ENCODE results near the gene IRF6. TPM values are rescaled to one million over a fixed set of nuclear protein-coding genes. Genes with fewer than 3 reads are reported as not detected.

The IRF6 gene
- total RNA-seq, 1 experiment from 2014 or later: 35.2 TPM

DNA sequence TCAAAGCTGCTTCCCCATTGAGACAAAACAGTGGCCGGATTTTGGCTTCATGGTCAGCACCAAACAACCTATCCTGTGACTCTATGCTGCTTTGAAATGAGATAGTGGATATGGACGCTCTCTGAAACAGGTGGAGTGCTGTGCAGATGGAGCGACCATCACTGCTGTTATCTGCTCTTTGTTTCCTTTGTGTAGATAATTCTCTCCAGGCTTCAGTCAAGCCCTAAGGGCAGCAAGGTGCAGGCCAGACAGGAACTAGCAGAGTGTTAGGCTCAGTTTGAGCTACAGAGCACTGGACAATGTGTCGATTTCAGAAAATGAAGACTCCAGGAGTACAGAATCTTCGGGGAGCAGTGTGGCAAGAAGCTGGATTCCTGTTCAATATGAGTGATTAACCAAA lies 4.8 kb upstream of the IRF6 start:
- TF ChIP-seq RAD21 (IDR thresholded peaks at IDR 0.05; ENCODE audit: low read depth) (no peak), ZNF274 (IDR thresholded peaks at IDR 0.05; ENCODE audit: low read depth, low read length) (no peak), YY1 (IDR thresholded peaks at IDR 0.05; ENCODE audit: extremely low read depth, insufficient replicate concordance, low read depth, low read length) (no peak), SP1 (IDR thresholded peaks at IDR 0.05; ENCODE audit: low read depth) (no peak), ELF1 (IDR thresholded peaks at IDR 0.05; ENCODE audit: borderline replicate concordance, low read depth) (no peak), TCF7L2 (IDR thresholded peaks at IDR 0.05; ENCODE audit: borderline replicate concordance, extremely low read depth, insufficient read depth, insufficient read length) (no peak), ZFX (IDR thresholded peaks at IDR 0.05) (no peak), POLR2A (IDR thresholded peaks at IDR 0.05; ENCODE audit: borderline replicate concordance, extremely low read depth, insufficient read depth, insufficient read length) (no peak), EGR1 (IDR thresholded peaks at IDR 0.05; ENCODE audit: low read depth) (no peak), POLR2AphosphoS5 (IDR thresholded peaks at IDR 0.05; ENCODE audit: low read depth, low read length) (no peak), CEBPB (IDR thresholded peaks at IDR 0.05; ENCODE audit: low read depth) (no peak), EZH2 (IDR thresholded peaks at IDR 0.05) (no peak)
- TF ChIP-seq, protein P1, sequence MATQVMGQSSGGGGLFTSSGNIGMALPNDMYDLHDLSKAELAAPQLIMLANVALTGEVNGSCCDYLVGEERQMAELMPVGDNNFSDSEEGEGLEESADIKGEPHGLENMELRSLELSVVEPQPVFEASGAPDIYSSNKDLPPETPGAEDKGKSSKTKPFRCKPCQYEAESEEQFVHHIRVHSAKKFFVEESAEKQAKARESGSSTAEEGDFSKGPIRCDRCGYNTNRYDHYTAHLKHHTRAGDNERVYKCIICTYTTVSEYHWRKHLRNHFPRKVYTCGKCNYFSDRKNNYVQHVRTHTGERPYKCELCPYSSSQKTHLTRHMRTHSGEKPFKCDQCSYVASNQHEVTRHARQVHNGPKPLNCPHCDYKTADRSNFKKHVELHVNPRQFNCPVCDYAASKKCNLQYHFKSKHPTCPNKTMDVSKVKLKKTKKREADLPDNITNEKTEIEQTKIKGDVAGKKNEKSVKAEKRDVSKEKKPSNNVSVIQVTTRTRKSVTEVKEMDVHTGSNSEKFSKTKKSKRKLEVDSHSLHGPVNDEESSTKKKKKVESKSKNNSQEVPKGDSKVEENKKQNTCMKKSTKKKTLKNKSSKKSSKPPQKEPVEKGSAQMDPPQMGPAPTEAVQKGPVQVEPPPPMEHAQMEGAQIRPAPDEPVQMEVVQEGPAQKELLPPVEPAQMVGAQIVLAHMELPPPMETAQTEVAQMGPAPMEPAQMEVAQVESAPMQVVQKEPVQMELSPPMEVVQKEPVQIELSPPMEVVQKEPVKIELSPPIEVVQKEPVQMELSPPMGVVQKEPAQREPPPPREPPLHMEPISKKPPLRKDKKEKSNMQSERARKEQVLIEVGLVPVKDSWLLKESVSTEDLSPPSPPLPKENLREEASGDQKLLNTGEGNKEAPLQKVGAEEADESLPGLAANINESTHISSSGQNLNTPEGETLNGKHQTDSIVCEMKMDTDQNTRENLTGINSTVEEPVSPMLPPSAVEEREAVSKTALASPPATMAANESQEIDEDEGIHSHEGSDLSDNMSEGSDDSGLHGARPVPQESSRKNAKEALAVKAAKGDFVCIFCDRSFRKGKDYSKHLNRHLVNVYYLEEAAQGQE (IDR thresholded peaks at IDR 0.05; ENCODE audit: low read depth): no peak
- TF ChIP-seq, protein P2, sequence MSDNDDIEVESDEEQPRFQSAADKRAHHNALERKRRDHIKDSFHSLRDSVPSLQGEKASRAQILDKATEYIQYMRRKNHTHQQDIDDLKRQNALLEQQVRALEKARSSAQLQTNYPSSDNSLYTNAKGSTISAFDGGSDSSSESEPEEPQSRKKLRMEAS (IDR thresholded peaks at IDR 0.05): no peak
- TF ChIP-seq, protein P3, sequence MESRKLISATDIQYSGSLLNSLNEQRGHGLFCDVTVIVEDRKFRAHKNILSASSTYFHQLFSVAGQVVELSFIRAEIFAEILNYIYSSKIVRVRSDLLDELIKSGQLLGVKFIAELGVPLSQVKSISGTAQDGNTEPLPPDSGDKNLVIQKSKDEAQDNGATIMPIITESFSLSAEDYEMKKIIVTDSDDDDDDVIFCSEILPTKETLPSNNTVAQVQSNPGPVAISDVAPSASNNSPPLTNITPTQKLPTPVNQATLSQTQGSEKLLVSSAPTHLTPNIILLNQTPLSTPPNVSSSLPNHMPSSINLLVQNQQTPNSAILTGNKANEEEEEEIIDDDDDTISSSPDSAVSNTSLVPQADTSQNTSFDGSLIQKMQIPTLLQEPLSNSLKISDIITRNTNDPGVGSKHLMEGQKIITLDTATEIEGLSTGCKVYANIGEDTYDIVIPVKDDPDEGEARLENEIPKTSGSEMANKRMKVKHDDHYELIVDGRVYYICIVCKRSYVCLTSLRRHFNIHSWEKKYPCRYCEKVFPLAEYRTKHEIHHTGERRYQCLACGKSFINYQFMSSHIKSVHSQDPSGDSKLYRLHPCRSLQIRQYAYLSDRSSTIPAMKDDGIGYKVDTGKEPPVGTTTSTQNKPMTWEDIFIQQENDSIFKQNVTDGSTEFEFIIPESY (IDR thresholded peaks at IDR 0.05; ENCODE audit: extremely low read depth, insufficient replicate concordance, low read length): no peak
- TF ChIP-seq, protein P4, sequence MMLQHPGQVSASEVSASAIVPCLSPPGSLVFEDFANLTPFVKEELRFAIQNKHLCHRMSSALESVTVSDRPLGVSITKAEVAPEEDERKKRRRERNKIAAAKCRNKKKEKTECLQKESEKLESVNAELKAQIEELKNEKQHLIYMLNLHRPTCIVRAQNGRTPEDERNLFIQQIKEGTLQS (IDR thresholded peaks at IDR 0.05): no peak
- TF ChIP-seq, protein P5, sequence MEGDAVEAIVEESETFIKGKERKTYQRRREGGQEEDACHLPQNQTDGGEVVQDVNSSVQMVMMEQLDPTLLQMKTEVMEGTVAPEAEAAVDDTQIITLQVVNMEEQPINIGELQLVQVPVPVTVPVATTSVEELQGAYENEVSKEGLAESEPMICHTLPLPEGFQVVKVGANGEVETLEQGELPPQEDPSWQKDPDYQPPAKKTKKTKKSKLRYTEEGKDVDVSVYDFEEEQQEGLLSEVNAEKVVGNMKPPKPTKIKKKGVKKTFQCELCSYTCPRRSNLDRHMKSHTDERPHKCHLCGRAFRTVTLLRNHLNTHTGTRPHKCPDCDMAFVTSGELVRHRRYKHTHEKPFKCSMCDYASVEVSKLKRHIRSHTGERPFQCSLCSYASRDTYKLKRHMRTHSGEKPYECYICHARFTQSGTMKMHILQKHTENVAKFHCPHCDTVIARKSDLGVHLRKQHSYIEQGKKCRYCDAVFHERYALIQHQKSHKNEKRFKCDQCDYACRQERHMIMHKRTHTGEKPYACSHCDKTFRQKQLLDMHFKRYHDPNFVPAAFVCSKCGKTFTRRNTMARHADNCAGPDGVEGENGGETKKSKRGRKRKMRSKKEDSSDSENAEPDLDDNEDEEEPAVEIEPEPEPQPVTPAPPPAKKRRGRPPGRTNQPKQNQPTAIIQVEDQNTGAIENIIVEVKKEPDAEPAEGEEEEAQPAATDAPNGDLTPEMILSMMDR (IDR thresholded peaks at IDR 0.05 in 2 of 3, conservative IDR thresholded peaks at IDR 0.05 in 1 of 3; ENCODE audit: borderline replicate concordance in 1 of 3, insufficient read depth in 1 of 3, low read depth in 2 of 3, low read length in 2 of 3): no peak
- DNase-seq (ENCODE audit: low read depth, low spot score): no peak
- ChIA-PET POLR2A (no interaction called here), RAD21 (ENCODE audit: low non-redundant PET in 1 of 2, low total read pairs in 2 of 2, uncharacterized antibody in 2 of 2, unreplicated experiment in 2 of 2) (no interaction called here), CTCF (interaction anchor here (2.2 kb wide), 1 partner anchor 12 kb away, joined by 8 read pairs; no protein-coding TSS in a partner anchor)
- no peak for ATAC-seq
- H3K9ac ChIP-seq (ENCODE audit: low read length): no peak overlapping the region
- no peaks in the 10 kb centered on the region for H3K9me2 ChIP-seq (ENCODE audit: insufficient read depth)
- H3K79me2 ChIP-seq (ENCODE audit: insufficient read depth, low read length): peaks cover 1% of the 10 kb centered on the region; the same call in 1 of the 2 replicates
- intact Hi-C loops (cut with micrococcal nuclease): no loop called here
- peaks cover 11 to 28% of the 10 kb centered on the region in 2 experiments for H3K4me1 ChIP-seq (ENCODE audit: control insufficient read depth in 1 of 2, insufficient read depth in 2 of 2, low read length in 2 of 2)
- H3K27ac ChIP-seq (ENCODE audit: low read depth, low read length): no peak overlapping the region
- BruUV-seq (replicated peaks): no TSS peak
- no peak overlapping the region for H2AFZ ChIP-seq (ENCODE audit: low read depth, low read length, poor library complexity, severe bottlenecking)
- no peak overlapping the region for H3K4me3 ChIP-seq (replicated peaks in 1 of 2; ENCODE audit: low read depth in 1 of 2, low read length in 2 of 2)
- no peaks in the 10 kb centered on the region for H3K27me3 ChIP-seq (ENCODE audit: insufficient read depth, low read length)
- H4K20me1 ChIP-seq (ENCODE audit: insufficient read depth): no peaks in the 10 kb centered on the region
- no peak overlapping the region for H3K4me2 ChIP-seq (ENCODE audit: low read length)
- no peaks in the 10 kb centered on the region for H3K36me3 ChIP-seq (ENCODE audit: control insufficient read depth in 1 of 2, insufficient read depth in 2 of 2, low read length in 2 of 2)
- no peaks in the 10 kb centered on the region for H3K9me3 ChIP-seq (ENCODE audit: control insufficient read depth in 1 of 2, insufficient read depth in 1 of 2, low read depth in 1 of 2, low read length in 2 of 2)
